Endothelial cell of umbilical vein (primary cell): ENCODE results near the gene PMIS2. TPM values are rescaled to one million over a fixed set of nuclear protein-coding genes. Genes with fewer than 3 reads are reported as not detected.

Experiments used
- BruUV-seq: library from RNA; stranded (reverse); fragments of 400-500 nt; replicated peaks from 2 replicates; lab custom pipeline; 2021; lab: Mats Ljungman, UMichigan
- CTCF ChIA-PET: fragments of 300-600, 350-600 bp; sonication (Branson Sonifier 250); formaldehyde crosslinking; loops from one replicate; lab custom pipeline; 2021; ENCODE audit warnings: antibody characterized with exemption, inconsistent platforms; lab: Charles Lee
- POLR2A ChIA-PET: fragments of 300-600, 350-600 bp; sonication (Branson Sonifier 250); formaldehyde crosslinking; loops from one replicate; lab custom pipeline; 2021; ENCODE audit warnings: antibody characterized with exemption, inconsistent platforms; lab: Charles Lee
- DNase-seq: peaks from one replicate; pipeline ENCODE4 v3.0.0-alpha.2; 2011; ENCODE audit warnings: low read depth, low spot score
- FAIRE-seq: peaks from 2 replicates; lab custom pipeline; 2011; peaks lifted over from hg19 to GRCh38; lab: Jason Lieb, UNC
- H2AFZ ChIP-seq: 2 replicates; pipeline ENCODE4 v1.6.0; 2012; ENCODE audit warnings: low read depth, low read length, control low read depth, inconsistent platforms
- H3K27ac ChIP-seq: 2 replicates; pipeline ENCODE4 v1.5.1; 2011; ENCODE audit warnings: low read depth, mild to moderate bottlenecking, control low read depth, low read length, moderate library complexity; ENCODE audit not compliant: insufficient read depth
- H3K27me3 ChIP-seq, 2 experiments: 2 replicates each; pipeline versions ENCODE4 v1.6.0 to v1.6.1; 2011; ENCODE audit warnings: low read length in 2 of 2, mixed read lengths in 1 of 2; ENCODE audit not compliant: control insufficient read depth in 2 of 2, insufficient read depth in 2 of 2
- H3K36me3 ChIP-seq, 2 experiments: 2 replicates in 1 of 2; 3 replicates in 1 of 2; pipeline ENCODE4 v1.5.1; 2011; ENCODE audit warnings: low read length in 2 of 2, mild to moderate bottlenecking in 1 of 2, moderate library complexity in 1 of 2; ENCODE audit not compliant: control insufficient read depth in 2 of 2, insufficient read depth in 2 of 2; ENCODE audit errors: extremely low read depth in 1 of 2
- H3K4me1 ChIP-seq: 3 replicates; pipeline ENCODE4 v1.5.1; 2011; ENCODE audit warnings: mild to moderate bottlenecking, low read length; ENCODE audit not compliant: control insufficient read depth, insufficient read depth; ENCODE audit errors: extremely low read depth
- H3K4me2 ChIP-seq: 2 replicates; pipeline ENCODE4 v1.6.1; 2011; ENCODE audit warnings: low read length, control low read depth, mixed read lengths; ENCODE audit not compliant: insufficient read depth
- H3K4me3 ChIP-seq, 3 experiments: fragments of 200-600 bp in 1 of 3; sonication (generic), shearing (Covaris generic) in 1 of 3; replicated peaks in 1 of 3; 2 replicates each; pipeline ENCODE4 v1.5.1; 2011 to 2016; ENCODE audit warnings: control low read depth in 3 of 3, low read length in 3 of 3, mild to moderate bottlenecking in 2 of 3, inconsistent platforms in 1 of 3, low read depth in 1 of 3, moderate library complexity in 1 of 3; ENCODE audit not compliant: insufficient read depth in 1 of 3
- H3K79me2 ChIP-seq: 2 replicates; pipeline ENCODE4 v1.6.0; 2012; ENCODE audit warnings: low read length, inconsistent platforms; ENCODE audit not compliant: control insufficient read depth, insufficient read depth
- H3K9ac ChIP-seq: replicated peaks from 2 replicates; pipeline ENCODE3; 2011; ENCODE audit warnings: low read length, control low read depth; ENCODE audit not compliant: insufficient read depth; ENCODE audit errors: extremely low read depth
- H3K9me1 ChIP-seq: replicated peaks from 3 replicates; pipeline ENCODE4 v1.6.0; 2011; ENCODE audit warnings: mild to moderate bottlenecking, low read length; ENCODE audit not compliant: control insufficient read depth, insufficient read depth; ENCODE audit errors: extremely low read depth
- H3K9me3 ChIP-seq: replicated peaks from 2 replicates; pipeline ENCODE4 v1.5.1; 2012; ENCODE audit warnings: low read length, inconsistent platforms; ENCODE audit not compliant: control insufficient read depth, insufficient read depth
- H4K20me1 ChIP-seq: replicated peaks from 2 replicates; pipeline ENCODE3; 2011; ENCODE audit warnings: mild to moderate bottlenecking, low read length; ENCODE audit not compliant: control insufficient read depth, insufficient read depth; ENCODE audit errors: extremely low read depth
- CTCF ChIP-seq, 2 donors: IDR thresholded peaks; 1 replicate in 1 of 2; 2 replicates in 1 of 2; pipeline ENCODE4 v1.5.1; 2011; ENCODE audit warnings: low read length in 2 of 2, mild to moderate bottlenecking in 2 of 2, moderate library complexity in 2 of 2, control low read depth in 1 of 2, inconsistent platforms in 1 of 2, low read depth in 1 of 2; ENCODE audit not compliant: insufficient read depth in 1 of 2; ENCODE audit errors: extremely low read depth in 1 of 2
- EZH2 ChIP-seq: IDR thresholded peaks from 2 replicates; pipeline ENCODE4 v1.6.1; 2012; ENCODE audit warnings: borderline replicate concordance, low read depth, mild to moderate bottlenecking, moderate library complexity, low read length, inconsistent platforms; ENCODE audit not compliant: severe bottlenecking
- FOS ChIP-seq: IDR thresholded peaks from 2 replicates; pipeline ENCODE4 v1.6.1; 2011; ENCODE audit warnings: mild to moderate bottlenecking, low read length, moderate library complexity, borderline replicate concordance; ENCODE audit not compliant: insufficient read depth
- GATA2 ChIP-seq: IDR thresholded peaks from 2 replicates; pipeline ENCODE4 v1.7.0; 2011; ENCODE audit warnings: low read depth, mild to moderate bottlenecking, moderate library complexity, mixed read lengths, low read length; ENCODE audit not compliant: insufficient read length, insufficient read depth
- JUN ChIP-seq: IDR thresholded peaks from 2 replicates; pipeline ENCODE4 v1.6.1; 2011; ENCODE audit warnings: borderline replicate concordance, low read depth; ENCODE audit not compliant: insufficient read length, insufficient read depth
- MAX ChIP-seq: IDR thresholded peaks from 2 replicates; pipeline ENCODE4 v1.6.1; 2011; ENCODE audit not compliant: insufficient read depth, insufficient read length
- MYC ChIP-seq: IDR thresholded peaks from one replicate; pipeline ENCODE4 v1.6.1; 2011; ENCODE audit warnings: mild to moderate bottlenecking, low read depth, low read length
- POLR2A ChIP-seq: IDR thresholded peaks from 2 replicates; pipeline ENCODE4 v1.6.1; 2012; ENCODE audit warnings: low read depth, mild to moderate bottlenecking, control low read depth, low read length
- POLR2AphosphoS5 ChIP-seq: IDR thresholded peaks from 2 replicates; pipeline ENCODE4 v1.6.1; 2012; ENCODE audit warnings: low read depth, mild to moderate bottlenecking, control low read depth, low read length, moderate library complexity; ENCODE audit not compliant: insufficient read depth
- dilution Hi-C: fragments of 300-500 bp; cut with MboI; formaldehyde crosslinking; loops from one replicate; pipeline ENCODE4 v1.15.0; 2019; ENCODE audit warnings: low sequenced_read_pairs; ENCODE audit not compliant: extremely low pct_ligation_motif_present
- intact Hi-C: fragments of 100-400 bp; cut with micrococcal nuclease; formaldehyde crosslinking; loops from one replicate; pipeline ENCODE4 v1.10.0; 2022
- polyA plus RNA-seq, 4 experiments: library from polyadenylated mRNA; depleted of rRNA in 3 of 4; stranded (reverse) in 3 of 4; unstranded in 1 of 4; fragments of >200 nt; gene quantifications; 2 replicates each; pipeline versions ENCODE4 v1.2.1 to v1.2.3, GENCODE V29; 2011 to 2012; ENCODE audit warnings: missing spikeins in 1 of 4
- total RNA-seq: library from RNA; stranded (reverse); gene quantifications from 2 replicates; pipeline ENCODE4 v1.2.3, GENCODE V29; 2021

The PMIS2 gene
- total and polyA plus RNA-seq, 2 donors (not counting 3 experiments of a cell fraction or from before 2014, with no cell fraction given) = not detected

GRCh38 chr19:35545001-35545854 lies 40.7 kb upstream of the PMIS2 start, which contains the start of gene TMEM147:
Gene TMEM147, plus strand, starts transcription at chr19:35545626. Its CDS starts 114 bp downstream, at chr19:35545740.
- FAIRE-seq = peak; percentile 88
- DNase-seq = peak; percentile 82

More at GRCh38 chr19:35545001-35545854, 40.7 kb upstream of the PMIS2 start, which contains the start of gene TMEM147:
- Histone ChIP-seq H3K27ac (peak within 1 kb of the TSS; percentile 79), H2AFZ (peak within 1 kb of the TSS; percentile 81), H3K9ac (peak within 1 kb of the TSS; percentile 87), H3K9me3 (no peaks in the 10 kb centered on the region), H3K9me1 (no peaks in the 10 kb centered on the region), H3K27me3 (no peaks in the 10 kb centered on the region), H3K36me3 (no peaks in the 10 kb centered on the region), H3K79me2 (peaks cover 15% of the 10 kb centered on the region), H4K20me1 (no peaks in the 10 kb centered on the region), H3K4me2 (peak within 1 kb of the TSS; percentile 88), H3K4me1 (peaks cover 16% of the 10 kb centered on the region), H3K4me3 (peak within 1 kb of the TSS; percentile 77 to 88 (median 88))
- dilution Hi-C loops (no loop called here), intact Hi-C loops (loop anchor here (1.0 to 5.0 kb wide), 4 partner anchors 67 to 386 kb away; partner anchors contain the start of genes HAUS5 and RBM42)
- ChIA-PET POLR2A (no interaction called here), CTCF (interaction anchor here (1.0 kb wide), 1 partner anchor 35 kb away, joined by 4 read pairs; no protein-coding TSS in a partner anchor)
- TSS peak; percentile 83 for BruUV-seq
- peak; percentile 67 for TF ChIP-seq MYC
- TF ChIP-seq FOS = no peak
- TF ChIP-seq MAX = no peak
- no peak for TF ChIP-seq CTCF (IDR thresholded peaks at IDR 0.05; ENCODE audit: extremely low read depth in 1 of 2, insufficient read depth in 1 of 2, low read depth in 1 of 2, low read length in 2 of 2)
- peak; percentile 87 for TF ChIP-seq POLR2A
- TF ChIP-seq POLR2AphosphoS5 = peak; percentile 78
- TF ChIP-seq EZH2 = no peak
- TF ChIP-seq GATA2 = no peak
- no peak for TF ChIP-seq JUN
